Nephron (organoid): ENCODE measurements around the gene ADAM23.

Source experiments
- H3K27ac Mint-ChIP-seq, 3 experiments: 2 replicates each; pipeline ENCODE4 v1.8.0; 2020; ENCODE audit warnings: mixed read lengths in 3 of 3, mild to moderate bottlenecking in 2 of 3, moderate library complexity in 1 of 3
- H3K27me3 Mint-ChIP-seq: 2 replicates; pipeline ENCODE4 v1.8.0; 2021; ENCODE audit warnings: low read depth, mild to moderate bottlenecking, moderate library complexity, mixed read lengths
- H3K36me3 Mint-ChIP-seq: 2 replicates; pipeline ENCODE4 v1.8.0; 2020; ENCODE audit warnings: low read depth, mixed read lengths
- H3K4me1 Mint-ChIP-seq: 2 replicates; pipeline ENCODE4 v1.8.0; 2020; ENCODE audit warnings: mixed read lengths
- H3K4me3 Mint-ChIP-seq, 3 experiments: 2 replicates each; pipeline ENCODE4 v1.8.0; 2020; ENCODE audit warnings: mild to moderate bottlenecking in 3 of 3, mixed read lengths in 3 of 3, moderate library complexity in 2 of 3
- H3K9me3 Mint-ChIP-seq: 2 replicates; pipeline ENCODE4 v1.8.0; 2020; ENCODE audit warnings: mixed read lengths
- CTCF ChIP-seq, 3 experiments: fragments of 200-600 bp; sonication (generic); IDR thresholded peaks; one replicate each; pipeline ENCODE4 v1.5.0; 2021; ENCODE audit warnings: antibody characterized with exemption in 3 of 3; ENCODE audit not compliant: unreplicated experiment in 3 of 3

Gene ADAM23

GRCh38 chr2:206464597-206464996 lies 21.3 kb downstream of the ADAM23 start:
- Mint-ChIP-seq H3K4me3 (no peak overlapping the region), H3K4me1 (no peaks in the 10 kb centered on the region), H3K27ac (no peak overlapping the region), H3K36me3 (peaks cover 3% of the 10 kb centered on the region), H3K27me3 (no peaks in the 10 kb centered on the region), H3K9me3 (peaks cover 19% of the 10 kb centered on the region)
- no peak for TF ChIP-seq CTCF (IDR thresholded peaks at IDR 0.05; ENCODE audit: unreplicated experiment in 3 of 3)

GRCh38 chr2:206471524-206472062 lies 28.3 kb downstream of the ADAM23 start:
- no peak overlapping the region for H3K27ac Mint-ChIP-seq
- peaks cover 3% of the 10 kb centered on the region for H3K36me3 Mint-ChIP-seq
- H3K27me3 Mint-ChIP-seq = no peaks in the 10 kb centered on the region

GRCh38 chr2:206472094-206472493 lies 28.8 kb downstream of the ADAM23 start:
- no peak for TF ChIP-seq CTCF (IDR thresholded peaks at IDR 0.05; ENCODE audit: unreplicated experiment in 3 of 3)
- peaks cover 1% of the 10 kb centered on the region for H3K4me1 Mint-ChIP-seq
- H3K36me3 Mint-ChIP-seq = peaks cover 3% of the 10 kb centered on the region
- no peak overlapping the region for H3K4me3 Mint-ChIP-seq
- H3K9me3 Mint-ChIP-seq = peaks cover 10% of the 10 kb centered on the region
- no peak overlapping the region for H3K27ac Mint-ChIP-seq
- no peaks in the 10 kb centered on the region for H3K27me3 Mint-ChIP-seq

More at GRCh38 chr2:206471524-206472062, 28.3 kb downstream of the ADAM23 start:
- TF ChIP-seq CTCF (IDR thresholded peaks at IDR 0.05; ENCODE audit: unreplicated experiment in 3 of 3) = no peak
- H3K9me3 Mint-ChIP-seq = peaks cover 10% of the 10 kb centered on the region
- H3K4me1 Mint-ChIP-seq = no peaks in the 10 kb centered on the region
- no peak overlapping the region for H3K4me3 Mint-ChIP-seq

GRCh38 chr2:206474099-206474498 lies 30.8 kb downstream of the ADAM23 start:
- H3K9me3 Mint-ChIP-seq = peaks cover 3% of the 10 kb centered on the region

GRCh38 chr2:206477296-206477695 lies 34.0 kb downstream of the ADAM23 start:
- Mint-ChIP-seq H3K27ac (no peak overlapping the region), H3K4me1 (peaks cover 10% of the 10 kb centered on the region), H3K27me3 (no peaks in the 10 kb centered on the region), H3K4me3 (no peak overlapping the region), H3K9me3 (no peaks in the 10 kb centered on the region), H3K36me3 (no peaks in the 10 kb centered on the region)
- TF ChIP-seq CTCF (IDR thresholded peaks at IDR 0.05; ENCODE audit: unreplicated experiment in 3 of 3) = no peak

More at GRCh38 chr2:206474099-206474498, 30.8 kb downstream of the ADAM23 start:
- H3K4me3 Mint-ChIP-seq = no peak overlapping the region
- H3K27me3 Mint-ChIP-seq = no peaks in the 10 kb centered on the region
- no peak overlapping the region for H3K27ac Mint-ChIP-seq
- H3K36me3 Mint-ChIP-seq = no peaks in the 10 kb centered on the region
- H3K4me1 Mint-ChIP-seq = peaks cover 5% of the 10 kb centered on the region
- TF ChIP-seq CTCF (IDR thresholded peaks at IDR 0.05; ENCODE audit: unreplicated experiment in 3 of 3) = no peak

- no peak overlapping the region for H3K27ac Mint-ChIP-seq
- no peak for TF ChIP-seq CTCF (IDR thresholded peaks at IDR 0.05; ENCODE audit: unreplicated experiment in 3 of 3)
- no peaks in the 10 kb centered on the region for H3K36me3 Mint-ChIP-seq
- no peak overlapping the region for H3K4me3 Mint-ChIP-seq
- H3K27me3 Mint-ChIP-seq = no peaks in the 10 kb centered on the region
- peaks cover 10% of the 10 kb centered on the region for H3K4me1 Mint-ChIP-seq
- H3K9me3 Mint-ChIP-seq = no peaks in the 10 kb centered on the region
Observed at GRCh38 chr2:206478340-206478739, 35.0 kb downstream of the ADAM23 start.
